GM12865 (cell line): ENCODE measurements around the gene PPEF1.

ENCODE experiments used
- DNase-seq: peaks from one replicate; pipeline ENCODE4 v3.0.0; 2010; ENCODE audit warnings: low read depth
- H3K4me3 ChIP-seq: 2 replicates; pipeline ENCODE4 v1.5.1; 2011; ENCODE audit warnings: mild to moderate bottlenecking, low read depth, low read length, control low read depth
- CTCF ChIP-seq: IDR thresholded peaks from 2 replicates; pipeline ENCODE4 v1.5.1; 2011; ENCODE audit warnings: low read length, control low read depth, low read depth, inconsistent platforms; ENCODE audit not compliant: insufficient read depth; ENCODE audit errors: missing control alignments

Gene PPEF1

GRCh38 chrX:18682979-18683387, 24.5 kb upstream of the PPEF1 start:
- no peak overlapping the region for H3K4me3 ChIP-seq
- no peak for TF ChIP-seq CTCF
- peak; percentile 17 for DNase-seq

GRCh38 chrX:18687856-18688495, 19.5 kb upstream of the PPEF1 start:
- DNase-seq, result no peak
- no peak for TF ChIP-seq CTCF
- no peak overlapping the region for H3K4me3 ChIP-seq

GRCh38 chrX:18691431-18691830, 16.0 kb upstream of the PPEF1 start:
- H3K4me3 ChIP-seq, result no peak overlapping the region
- no peak for DNase-seq
- TF ChIP-seq CTCF, result no peak

- H3K4me3 ChIP-seq, result no peak overlapping the region
- no peak for DNase-seq
- no peak for TF ChIP-seq CTCF
These were observed 14.9 kb upstream of the PPEF1 start for GRCh38 chrX:18692541-18692940.

- DNase-seq, result no peak
- H3K4me3 ChIP-seq, result no peak overlapping the region
- no peak for TF ChIP-seq CTCF
These were observed 10.8 kb upstream of the PPEF1 start for GRCh38 chrX:18696653-18697052.

- no peak overlapping the region for H3K4me3 ChIP-seq
- no peak for TF ChIP-seq CTCF
- DNase-seq, result no peak
These were observed 8.5 kb upstream of the PPEF1 start for GRCh38 chrX:18698737-18699650.
